Measurements from ENCODE around the gene TSC2. TPM values are rescaled to one million over a fixed set of nuclear protein-coding genes. Genes with fewer than 3 reads are reported as not detected.

The TSC2 gene
- total RNA-seq, 2 donors from 2014 or later = 86.3 to 168 TPM

DNA sequence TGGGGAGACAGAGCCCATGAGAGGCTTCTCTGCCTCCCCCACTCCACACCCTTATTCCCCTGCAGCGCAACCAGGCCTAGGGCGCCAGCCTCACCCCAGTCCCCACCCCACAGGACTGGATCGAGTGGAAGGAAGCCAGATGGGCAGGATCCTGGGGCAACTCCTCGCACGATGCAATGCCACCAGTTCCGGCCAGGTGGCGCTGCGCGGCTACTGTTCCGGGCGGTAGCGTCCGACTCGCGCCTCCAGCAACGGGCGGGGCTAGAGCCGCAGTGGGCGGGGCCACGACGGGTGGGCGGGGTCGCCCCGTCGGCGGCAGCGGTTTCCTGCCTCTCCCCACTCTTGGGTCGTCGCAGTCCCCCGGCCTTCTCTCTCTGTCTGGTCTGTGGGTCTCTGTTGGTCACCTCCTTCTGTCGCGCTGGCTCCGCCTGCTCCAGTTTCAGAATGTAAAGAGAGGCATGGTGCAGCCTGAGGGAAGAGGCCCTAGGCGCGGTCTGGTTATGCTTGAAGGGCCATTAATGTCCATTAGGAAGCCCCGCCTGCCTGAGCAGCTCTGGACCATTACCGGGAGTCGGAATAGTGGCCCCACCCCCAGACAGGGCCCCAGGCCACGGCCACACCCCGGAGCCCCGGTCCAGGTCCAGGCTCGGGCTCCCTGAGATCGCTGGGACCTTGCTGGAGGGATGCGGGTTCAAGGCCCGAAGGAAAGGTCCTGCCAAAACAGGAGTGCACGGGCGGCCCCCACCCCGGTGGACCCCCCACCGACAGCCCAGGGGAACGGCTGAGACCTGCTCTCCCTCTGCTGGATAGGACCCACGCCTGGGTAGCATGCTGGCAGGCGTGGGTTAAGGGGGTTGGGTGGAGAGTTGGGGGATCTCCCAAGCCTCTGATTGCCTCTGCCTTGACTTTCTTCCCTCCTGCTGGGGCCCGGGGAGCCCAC, 24.4 kb upstream of the TSC2 start:
- DNase-seq (ENCODE audit: low spot score) = peak; percentile 92
- intact Hi-C loops (cut with DNase I) = loop anchor here (2.0 to 10.0 kb wide), 2 partner anchors 117 to 221 kb away; no protein-coding TSS in a partner anchor
- WGBS = 7% methylated on average over 43 of the region's 53 CpGs
- H3K4me1 ChIP-seq (replicated peaks) = peaks cover 10% of the 10 kb centered on the region
- H3K27me3 ChIP-seq (replicated peaks; ENCODE audit: insufficient read depth) = peaks cover 5% of the 10 kb centered on the region
- TF ChIP-seq POLR2AphosphoS5 (IDR thresholded peaks at IDR 0.05) (peak; percentile 88), POLR2A (IDR thresholded peaks at IDR 0.05) (peak; percentile 58)
- TF ChIP-seq, protein P1, sequence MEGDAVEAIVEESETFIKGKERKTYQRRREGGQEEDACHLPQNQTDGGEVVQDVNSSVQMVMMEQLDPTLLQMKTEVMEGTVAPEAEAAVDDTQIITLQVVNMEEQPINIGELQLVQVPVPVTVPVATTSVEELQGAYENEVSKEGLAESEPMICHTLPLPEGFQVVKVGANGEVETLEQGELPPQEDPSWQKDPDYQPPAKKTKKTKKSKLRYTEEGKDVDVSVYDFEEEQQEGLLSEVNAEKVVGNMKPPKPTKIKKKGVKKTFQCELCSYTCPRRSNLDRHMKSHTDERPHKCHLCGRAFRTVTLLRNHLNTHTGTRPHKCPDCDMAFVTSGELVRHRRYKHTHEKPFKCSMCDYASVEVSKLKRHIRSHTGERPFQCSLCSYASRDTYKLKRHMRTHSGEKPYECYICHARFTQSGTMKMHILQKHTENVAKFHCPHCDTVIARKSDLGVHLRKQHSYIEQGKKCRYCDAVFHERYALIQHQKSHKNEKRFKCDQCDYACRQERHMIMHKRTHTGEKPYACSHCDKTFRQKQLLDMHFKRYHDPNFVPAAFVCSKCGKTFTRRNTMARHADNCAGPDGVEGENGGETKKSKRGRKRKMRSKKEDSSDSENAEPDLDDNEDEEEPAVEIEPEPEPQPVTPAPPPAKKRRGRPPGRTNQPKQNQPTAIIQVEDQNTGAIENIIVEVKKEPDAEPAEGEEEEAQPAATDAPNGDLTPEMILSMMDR (IDR thresholded peaks at IDR 0.05) = peak; percentile 97 to 100 (median 99)
- H3K4me3 ChIP-seq = peak overlapping the region in 1 of 2 donors; percentile 23
- peak overlapping the region; percentile 67 to 71 for H3K27ac ChIP-seq
- no peaks in the 10 kb centered on the region for H3K36me3 ChIP-seq
- H3K9me3 ChIP-seq = no peaks in the 10 kb centered on the region

DNA sequence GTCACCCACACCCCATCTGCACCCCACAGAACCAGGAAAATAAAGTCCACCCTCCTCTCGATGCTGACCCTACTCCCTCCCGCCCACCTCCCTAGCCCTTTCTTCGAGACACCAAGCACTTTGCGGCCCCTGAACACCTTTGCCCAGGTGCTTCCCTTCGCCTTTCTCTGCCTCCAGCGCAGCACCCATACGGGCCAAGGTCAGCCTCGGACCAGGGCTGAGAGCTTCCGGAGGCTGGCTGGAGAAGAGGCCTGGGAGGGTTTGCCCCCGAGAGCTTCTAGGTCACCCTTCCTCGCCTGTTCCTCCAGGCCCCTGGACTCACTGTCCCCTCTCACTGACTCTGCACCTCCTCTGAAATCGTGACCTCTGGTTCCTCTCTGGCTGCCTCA, 23.8 kb upstream of the TSC2 start:
- no peak overlapping the region for H3K4me3 ChIP-seq
- TF ChIP-seq POLR2A (IDR thresholded peaks at IDR 0.05) (no peak), POLR2AphosphoS5 (IDR thresholded peaks at IDR 0.05) (no peak)
- TF ChIP-seq, protein P1 (IDR thresholded peaks at IDR 0.05) = no peak
- no peak for DNase-seq (ENCODE audit: low spot score)
- peaks cover 14% of the 10 kb centered on the region for H3K4me1 ChIP-seq (replicated peaks)
- peaks cover 5% of the 10 kb centered on the region for H3K27me3 ChIP-seq (replicated peaks; ENCODE audit: insufficient read depth)
- peak overlapping the region in 1 of 2 donors; percentile 67 for H3K27ac ChIP-seq
- intact Hi-C loops (cut with DNase I) = loop anchor here (10.0 kb wide), 1 partner anchor 221 kb away; no protein-coding TSS in a partner anchor
- 95% methylated on average over 12 of the region's 12 CpGs for WGBS
- H3K9me3 ChIP-seq = no peaks in the 10 kb centered on the region
- H3K36me3 ChIP-seq = no peaks in the 10 kb centered on the region

DNA sequence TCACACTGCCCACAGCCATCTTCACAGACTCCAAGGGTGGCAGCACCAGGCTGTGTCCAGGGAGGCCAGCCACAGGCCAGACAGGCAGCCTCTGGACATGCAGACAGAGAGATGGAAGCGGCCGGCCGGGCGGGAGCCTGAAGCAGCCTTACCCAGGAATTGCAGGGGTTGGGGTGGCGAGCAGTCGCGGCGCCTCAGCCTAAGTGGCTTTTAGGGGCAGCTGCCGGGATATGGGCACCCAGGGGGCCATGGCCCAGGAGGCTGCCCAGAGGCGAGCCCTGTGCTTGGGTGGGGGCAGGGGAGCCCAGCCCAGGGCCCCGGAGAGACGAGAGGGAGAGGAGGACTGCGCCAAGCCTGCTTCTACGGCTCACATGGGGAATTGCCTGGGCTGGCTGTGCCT, 22.5 kb upstream of the TSC2 start:
- no peak for DNase-seq (ENCODE audit: low spot score)
- intact Hi-C loops (cut with DNase I) = loop anchor here (10.0 kb wide), 1 partner anchor 220 kb away; no protein-coding TSS in a partner anchor
- peaks cover 12% of the 10 kb centered on the region for H3K4me1 ChIP-seq (replicated peaks)

DNA sequence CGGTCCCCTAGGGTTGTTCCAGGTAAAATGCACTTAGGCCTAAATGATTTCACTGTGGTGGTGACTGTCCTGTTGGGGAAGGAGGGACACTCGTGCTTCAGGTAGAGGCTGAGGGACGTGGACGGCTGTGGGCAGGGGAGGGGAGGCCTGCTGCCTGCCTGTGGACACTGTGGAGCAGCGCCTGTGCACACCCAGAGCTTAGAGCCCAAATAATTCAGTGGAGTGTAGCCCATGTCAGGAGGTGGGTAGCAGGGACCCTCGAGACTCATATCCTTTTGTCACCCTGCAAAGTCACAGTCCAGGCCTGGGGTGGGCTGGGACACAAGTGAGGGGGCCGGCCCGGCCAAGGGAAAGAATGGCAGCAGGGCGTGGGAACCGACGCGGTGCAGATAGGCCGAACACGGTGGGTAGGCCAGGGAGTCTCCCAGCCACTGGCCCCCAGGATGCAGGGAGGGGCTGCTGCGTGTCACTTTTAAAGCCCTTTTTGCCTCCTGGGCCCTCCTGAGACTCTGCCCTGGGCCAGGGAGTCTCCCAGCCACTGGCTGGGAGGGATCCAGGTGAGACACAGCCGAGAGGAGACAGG, 21.8 kb upstream of the TSC2 start:
- no peaks in the 10 kb centered on the region for H3K36me3 ChIP-seq
- H3K4me3 ChIP-seq = peak overlapping the region; percentile 73 to 86
- H3K9me3 ChIP-seq = no peaks in the 10 kb centered on the region
- TF ChIP-seq, protein P1 (IDR thresholded peaks at IDR 0.05) = no peak
- TF ChIP-seq POLR2AphosphoS5 (IDR thresholded peaks at IDR 0.05) = no peak
- TF ChIP-seq POLR2A (IDR thresholded peaks at IDR 0.05) = no peak
- intact Hi-C loops (cut with DNase I) = loop anchor here (10.0 kb wide), 1 partner anchor 219 kb away; no protein-coding TSS in a partner anchor
- H3K27ac ChIP-seq = peak overlapping the region; percentile 82 to 87
- no peaks in the 10 kb centered on the region for H3K27me3 ChIP-seq (replicated peaks; ENCODE audit: insufficient read depth)
- WGBS = 77% methylated on average over 16 of the region's 16 CpGs
- no peak for DNase-seq (ENCODE audit: low spot score)
- H3K4me1 ChIP-seq (replicated peaks) = peaks cover 8% of the 10 kb centered on the region

More for the DNA sequence above, 22.5 kb upstream of the TSC2 start:
- peaks cover 2% of the 10 kb centered on the region for H3K27me3 ChIP-seq (replicated peaks; ENCODE audit: insufficient read depth)
- no peaks in the 10 kb centered on the region for H3K9me3 ChIP-seq
- H3K36me3 ChIP-seq = no peaks in the 10 kb centered on the region
- no peak for TF ChIP-seq POLR2AphosphoS5 (IDR thresholded peaks at IDR 0.05)
- TF ChIP-seq, protein P1 (IDR thresholded peaks at IDR 0.05) = no peak
- no peak for TF ChIP-seq POLR2A (IDR thresholded peaks at IDR 0.05)
- 91% methylated on average over 14 of the region's 14 CpGs for WGBS
- H3K27ac ChIP-seq = no peak overlapping the region
- no peak overlapping the region for H3K4me3 ChIP-seq
